Fibroblast of lung (primary cell): Measurements from ENCODE around the gene CFP. TPM values are rescaled to one million over a fixed set of nuclear protein-coding genes. Genes with fewer than 3 reads are reported as not detected.

Source experiments
- DNase-seq, 2 donors: peaks; one replicate each; pipeline versions ENCODE4 v3.0.0 to v3.0.0-alpha.2; 2010; ENCODE audit warnings: low read depth in 2 of 2
- H2AFZ ChIP-seq: 2 replicates; pipeline ENCODE4 v1.5.1; 2012; ENCODE audit warnings: low read length, control low read depth, inconsistent platforms
- H3K27ac ChIP-seq: 2 replicates; pipeline ENCODE4 v1.5.1; 2011; ENCODE audit warnings: low read length, control low read depth; ENCODE audit not compliant: insufficient read depth
- H3K27me3 ChIP-seq: 2 replicates; pipeline ENCODE4 v1.5.1; 2011; ENCODE audit warnings: mild to moderate bottlenecking, low read length; ENCODE audit not compliant: control insufficient read depth, insufficient read depth
- H3K36me3 ChIP-seq: 2 replicates; pipeline ENCODE4 v1.5.1; 2011; ENCODE audit warnings: low read length; ENCODE audit not compliant: control insufficient read depth, insufficient read depth
- H3K4me1 ChIP-seq: 2 replicates; pipeline ENCODE4 v1.5.1; 2011; ENCODE audit warnings: low read length; ENCODE audit not compliant: control insufficient read depth, insufficient read depth; ENCODE audit errors: extremely low read depth
- H3K4me2 ChIP-seq: 2 replicates; pipeline ENCODE4 v1.5.1; 2011; ENCODE audit warnings: low read length, control low read depth; ENCODE audit not compliant: insufficient read depth; ENCODE audit errors: extremely low read depth
- H3K4me3 ChIP-seq, 4 experiments: fragments of 200-600 bp in 1 of 4; sonication (generic) in 1 of 4; replicated peaks in 1 of 4; 2 replicates each; pipeline ENCODE4 v1.5.1; 2011 to 2016; ENCODE audit warnings: low read length in 4 of 4, low read depth in 3 of 4, mild to moderate bottlenecking in 3 of 4, control low read depth in 2 of 4, inconsistent platforms in 1 of 4, mixed read lengths in 1 of 4; ENCODE audit not compliant: insufficient read depth in 1 of 4; ENCODE audit errors: control extremely low read depth in 1 of 4
- H3K79me2 ChIP-seq: 2 replicates; pipeline ENCODE4 v1.5.1; 2012; ENCODE audit warnings: mild to moderate bottlenecking, low read length, inconsistent platforms; ENCODE audit not compliant: control insufficient read depth, insufficient read depth
- H3K9ac ChIP-seq: 2 replicates; pipeline ENCODE4 v1.5.1; 2011; ENCODE audit warnings: mild to moderate bottlenecking, low read length, control low read depth; ENCODE audit not compliant: insufficient read depth
- H3K9me3 ChIP-seq: 2 replicates; pipeline ENCODE4 v1.5.1; 2012; ENCODE audit warnings: low read depth, low read length; ENCODE audit not compliant: control insufficient read depth, insufficient read depth
- H4K20me1 ChIP-seq: 2 replicates; pipeline ENCODE4 v1.5.1; 2011; ENCODE audit warnings: low read length; ENCODE audit not compliant: control insufficient read depth, insufficient read depth; ENCODE audit errors: extremely low read depth
- EZH2 ChIP-seq: IDR thresholded peaks from 2 replicates; pipeline ENCODE4 v1.5.1; 2012; ENCODE audit warnings: low read length, control low read depth, mild to moderate bottlenecking; ENCODE audit errors: missing control alignments
- polyA plus RNA-seq, 2 donors: library from polyadenylated mRNA; depleted of rRNA in 1 of 2; stranded (reverse) in 1 of 2; unstranded in 1 of 2; fragments of >200 nt; gene quantifications; 2 replicates each; pipeline ENCODE4 v1.2.1, GENCODE V29; 2011 to 2012; ENCODE audit warnings: missing spikeins in 1 of 2
- total RNA-seq: library from RNA; depleted of rRNA; stranded (reverse); fragments of >200 nt; gene quantifications from 2 replicates; pipeline ENCODE4 v1.2.1, GENCODE V29; 2014
- TF ChIP-seq, protein P1 (sequence below), 2 donors: IDR thresholded peaks in 1 of 2; conservative IDR thresholded peaks in 1 of 2; 1 replicate in 1 of 2; 2 replicates in 1 of 2; pipeline ENCODE4 v1.5.1; 2011 to 2012; ENCODE audit warnings: low read length in 2 of 2, control low read depth in 1 of 2, inconsistent platforms in 1 of 2, low read depth in 1 of 2, mild to moderate bottlenecking in 1 of 2

The CFP gene
- total and polyA plus RNA-seq, 2 donors (not counting 1 experiment from before 2014, with no cell fraction given), result 0.08 to 0.17 TPM

DNA sequence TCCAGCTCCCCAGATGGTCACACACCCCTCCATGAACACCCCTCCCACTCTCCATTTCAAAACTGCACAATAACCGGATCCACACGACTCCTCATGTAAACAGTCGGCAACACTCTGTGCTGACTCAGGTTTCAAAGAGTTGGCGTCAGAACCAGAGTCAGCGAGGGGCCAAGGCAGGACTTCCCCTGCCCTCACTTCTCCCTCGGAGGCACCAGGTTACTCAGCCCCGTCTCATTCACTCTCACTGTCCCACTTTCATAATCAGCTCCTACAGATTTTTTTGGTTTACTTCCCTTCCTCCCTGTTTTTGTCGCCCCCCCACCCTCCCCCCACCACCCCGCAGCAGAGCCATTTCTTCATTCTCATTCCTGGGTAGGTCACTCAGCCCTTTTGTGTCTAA, 50.2 kb downstream of the CFP start:
- H3K27ac ChIP-seq, result peak overlapping the region; percentile 71
- DNase-seq, result peak; percentile 78 to 85
- no peaks in the 10 kb centered on the region for H4K20me1 ChIP-seq
- TF ChIP-seq, protein P1, sequence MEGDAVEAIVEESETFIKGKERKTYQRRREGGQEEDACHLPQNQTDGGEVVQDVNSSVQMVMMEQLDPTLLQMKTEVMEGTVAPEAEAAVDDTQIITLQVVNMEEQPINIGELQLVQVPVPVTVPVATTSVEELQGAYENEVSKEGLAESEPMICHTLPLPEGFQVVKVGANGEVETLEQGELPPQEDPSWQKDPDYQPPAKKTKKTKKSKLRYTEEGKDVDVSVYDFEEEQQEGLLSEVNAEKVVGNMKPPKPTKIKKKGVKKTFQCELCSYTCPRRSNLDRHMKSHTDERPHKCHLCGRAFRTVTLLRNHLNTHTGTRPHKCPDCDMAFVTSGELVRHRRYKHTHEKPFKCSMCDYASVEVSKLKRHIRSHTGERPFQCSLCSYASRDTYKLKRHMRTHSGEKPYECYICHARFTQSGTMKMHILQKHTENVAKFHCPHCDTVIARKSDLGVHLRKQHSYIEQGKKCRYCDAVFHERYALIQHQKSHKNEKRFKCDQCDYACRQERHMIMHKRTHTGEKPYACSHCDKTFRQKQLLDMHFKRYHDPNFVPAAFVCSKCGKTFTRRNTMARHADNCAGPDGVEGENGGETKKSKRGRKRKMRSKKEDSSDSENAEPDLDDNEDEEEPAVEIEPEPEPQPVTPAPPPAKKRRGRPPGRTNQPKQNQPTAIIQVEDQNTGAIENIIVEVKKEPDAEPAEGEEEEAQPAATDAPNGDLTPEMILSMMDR (conservative IDR thresholded peaks at IDR 0.05 in 1 of 2, IDR thresholded peaks at IDR 0.05 in 1 of 2; ENCODE audit: low read depth in 1 of 2, low read length in 2 of 2), result no peak
- no peak for TF ChIP-seq EZH2
- no peak overlapping the region for H2AFZ ChIP-seq
- H3K36me3 ChIP-seq, result no peaks in the 10 kb centered on the region
- peaks cover 23% of the 10 kb centered on the region for H3K79me2 ChIP-seq
- no peak overlapping the region for H3K4me2 ChIP-seq
- no peaks in the 10 kb centered on the region for H3K27me3 ChIP-seq
- no peaks in the 10 kb centered on the region for H3K9me3 ChIP-seq
- no peak overlapping the region for H3K9ac ChIP-seq
- H3K4me1 ChIP-seq, result peaks cover 14% of the 10 kb centered on the region
- no peak overlapping the region for H3K4me3 ChIP-seq

GRCh38 chrX:47578692-47579091, 51.0 kb downstream of the CFP start:
- Histone ChIP-seq H3K79me2 (peaks cover 14% of the 10 kb centered on the region), H3K27me3 (no peaks in the 10 kb centered on the region), H3K4me2 (no peak overlapping the region), H3K4me1 (peaks cover 14% of the 10 kb centered on the region), H3K9ac (no peak overlapping the region), H3K4me3 (no peak overlapping the region), H4K20me1 (no peaks in the 10 kb centered on the region), H2AFZ (no peak overlapping the region), H3K9me3 (no peaks in the 10 kb centered on the region), H3K36me3 (no peaks in the 10 kb centered on the region), H3K27ac (peak overlapping the region; percentile 71)
- TF ChIP-seq EZH2, result no peak
- TF ChIP-seq, protein P1 (conservative IDR thresholded peaks at IDR 0.05 in 1 of 2, IDR thresholded peaks at IDR 0.05 in 1 of 2; ENCODE audit: low read depth in 1 of 2, low read length in 2 of 2), result no peak
- DNase-seq, result no peak

DNA sequence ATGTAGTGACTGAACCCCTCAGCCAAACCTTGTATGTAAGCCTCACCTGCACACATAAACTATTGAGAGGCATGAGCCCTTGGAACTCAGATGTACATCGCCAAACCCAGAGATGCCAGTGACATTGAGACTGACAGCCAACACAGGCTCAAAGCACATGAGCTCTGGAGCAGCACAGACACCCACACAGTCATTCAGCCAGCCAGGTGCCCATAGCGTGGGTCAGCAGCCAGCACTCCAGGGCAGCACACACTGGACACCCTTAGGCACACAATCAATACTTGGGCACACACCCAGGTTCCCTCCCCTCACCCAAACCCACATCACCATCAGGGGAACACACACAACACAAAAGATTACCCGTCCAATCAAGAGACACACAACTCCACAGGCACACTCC, 51.8 kb downstream of the CFP start:
- peaks cover 14% of the 10 kb centered on the region for H3K4me1 ChIP-seq
- no peak for DNase-seq
- no peak overlapping the region for H3K27ac ChIP-seq
- no peaks in the 10 kb centered on the region for H4K20me1 ChIP-seq
- H3K79me2 ChIP-seq, result peaks cover 6% of the 10 kb centered on the region
- H3K36me3 ChIP-seq, result no peaks in the 10 kb centered on the region
- H3K27me3 ChIP-seq, result no peaks in the 10 kb centered on the region
- no peak overlapping the region for H3K4me3 ChIP-seq
- H3K4me2 ChIP-seq, result no peak overlapping the region
- no peak overlapping the region for H2AFZ ChIP-seq
- TF ChIP-seq EZH2, result no peak
- TF ChIP-seq, protein P1 (conservative IDR thresholded peaks at IDR 0.05 in 1 of 2, IDR thresholded peaks at IDR 0.05 in 1 of 2; ENCODE audit: low read depth in 1 of 2, low read length in 2 of 2), result no peak
- H3K9me3 ChIP-seq, result no peaks in the 10 kb centered on the region
- no peak overlapping the region for H3K9ac ChIP-seq
